Testis (tissue), 3 donors: ENCODE results near the gene MOV10L1. TPM values are rescaled to one million over a fixed set of nuclear protein-coding genes. Genes with fewer than 3 reads are reported as not detected.
A peak's percentile ranks its signal among the peaks of the same experiment; 100 is the strongest.
"Not testable (repeated sequence)": the region's sequence is repeated elsewhere in the genome, so short reads cannot be mapped to it uniquely, and the experiment has no call there.

Source experiments
- DNase-seq: peaks from one replicate; pipeline ENCODE4 v3.0.0-alpha.2; 2019
- H3K27ac ChIP-seq, 2 donors: fragments of 200-600 bp; sonication (generic); one replicate each; pipeline ENCODE4 v1.5.1; 2019
- H3K27me3 ChIP-seq: fragments of 200-600 bp; sonication (generic); one replicate; pipeline ENCODE4 v1.5.1; 2019
- H3K36me3 ChIP-seq: fragments of 200-600 bp; sonication (generic); one replicate; pipeline ENCODE4 v1.5.1; 2017; ENCODE audit warnings: low read depth; ENCODE audit errors: missing control alignments
- H3K4me1 ChIP-seq: fragments of 200-600 bp; sonication (generic); one replicate; pipeline ENCODE4 v1.5.1; 2019
- H3K4me3 ChIP-seq, 2 donors: fragments of 200-600 bp; sonication (generic); one replicate each; pipeline ENCODE4 v1.5.1; 2017 to 2019
- H3K9me3 ChIP-seq: fragments of 200-600 bp; sonication (generic); one replicate; pipeline ENCODE4 v1.5.1; 2017
- POLR2A ChIP-seq: fragments of 450-650 bp; IDR thresholded peaks from one replicate; pipeline ENCODE4 v1.6.1; 2017; ENCODE audit warnings: antibody characterized with exemption, mild to moderate bottlenecking, moderate library complexity
- WGBS, 2 donors: methylation state at CpG; one replicate each; pipeline ENCODE4 v1.1.5; 2018; 5-methylcytosine and 5-hydroxymethylcytosine counted together
- intact Hi-C: fragments of 100-400 bp; cut with DNase I; formaldehyde crosslinking; loops from one replicate; pipeline ENCODE4 v1.15.1; 2023; ENCODE audit warnings: low total_unique reads
- polyA plus RNA-seq: library from polyadenylated mRNA; stranded (reverse); fragments of 350-450 nt; fragmentation: Illumina TruSeq; extraction: RNeasy Lipid Tissue Mini Kit (QIAGEN cat#74804); gene quantifications from one replicate; pipeline ENCODE4 v1.2.3, GENCODE V29; 2014; ENCODE audit warnings: low read depth, low replicate concordance; ENCODE audit not compliant: insufficient read depth
- total RNA-seq, 2 donors: library from RNA; depleted of rRNA; stranded (reverse); fragments of >200 nt; gene quantifications; one replicate each; pipeline ENCODE4 v1.2.3, GENCODE V29; 2016
- TF ChIP-seq, protein P1 (sequence below), 3 experiments: fragments of 450-650 bp in 2 of 3; fragments of 200-600 bp in 1 of 3; sonication (generic) in 1 of 3; IDR thresholded peaks; one replicate each; pipeline ENCODE4 v1.5.1; 2016 to 2019; ENCODE audit warnings: antibody characterized with exemption in 3 of 3, mild to moderate bottlenecking in 2 of 3, moderate library complexity in 1 of 3

Gene MOV10L1
- total and polyA plus RNA-seq, 3 donors from 2014 or later = 48.4 to 73.3 (median 62.4) TPM

DNA sequence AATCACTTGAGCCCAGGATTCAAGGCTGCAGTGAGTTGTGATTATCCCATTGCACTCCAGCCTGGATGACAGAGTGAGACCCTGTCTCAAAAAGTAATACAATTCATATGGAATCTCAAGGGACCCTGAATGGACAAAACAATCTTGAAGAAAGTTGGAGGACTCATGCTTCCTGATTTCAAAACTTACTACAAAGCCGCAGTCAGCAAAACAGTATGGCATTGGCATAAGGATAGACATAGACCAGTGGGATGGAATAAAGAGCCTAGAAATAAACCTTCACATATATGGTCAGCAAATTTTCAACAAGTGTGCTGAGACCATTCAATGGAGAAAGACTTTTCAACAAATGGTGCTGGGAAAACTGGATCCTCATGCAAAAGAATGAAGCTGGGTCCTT, 113.5 kb downstream of the MOV10L1 start:
- TF ChIP-seq, protein P1, sequence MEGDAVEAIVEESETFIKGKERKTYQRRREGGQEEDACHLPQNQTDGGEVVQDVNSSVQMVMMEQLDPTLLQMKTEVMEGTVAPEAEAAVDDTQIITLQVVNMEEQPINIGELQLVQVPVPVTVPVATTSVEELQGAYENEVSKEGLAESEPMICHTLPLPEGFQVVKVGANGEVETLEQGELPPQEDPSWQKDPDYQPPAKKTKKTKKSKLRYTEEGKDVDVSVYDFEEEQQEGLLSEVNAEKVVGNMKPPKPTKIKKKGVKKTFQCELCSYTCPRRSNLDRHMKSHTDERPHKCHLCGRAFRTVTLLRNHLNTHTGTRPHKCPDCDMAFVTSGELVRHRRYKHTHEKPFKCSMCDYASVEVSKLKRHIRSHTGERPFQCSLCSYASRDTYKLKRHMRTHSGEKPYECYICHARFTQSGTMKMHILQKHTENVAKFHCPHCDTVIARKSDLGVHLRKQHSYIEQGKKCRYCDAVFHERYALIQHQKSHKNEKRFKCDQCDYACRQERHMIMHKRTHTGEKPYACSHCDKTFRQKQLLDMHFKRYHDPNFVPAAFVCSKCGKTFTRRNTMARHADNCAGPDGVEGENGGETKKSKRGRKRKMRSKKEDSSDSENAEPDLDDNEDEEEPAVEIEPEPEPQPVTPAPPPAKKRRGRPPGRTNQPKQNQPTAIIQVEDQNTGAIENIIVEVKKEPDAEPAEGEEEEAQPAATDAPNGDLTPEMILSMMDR (IDR thresholded peaks at IDR 0.05) = no peak
- TF ChIP-seq POLR2A = no peak
- 96 to 100% methylated on average over 1 of the region's 1 CpG for WGBS, 2 donors
- DNase-seq = no peak

DNA sequence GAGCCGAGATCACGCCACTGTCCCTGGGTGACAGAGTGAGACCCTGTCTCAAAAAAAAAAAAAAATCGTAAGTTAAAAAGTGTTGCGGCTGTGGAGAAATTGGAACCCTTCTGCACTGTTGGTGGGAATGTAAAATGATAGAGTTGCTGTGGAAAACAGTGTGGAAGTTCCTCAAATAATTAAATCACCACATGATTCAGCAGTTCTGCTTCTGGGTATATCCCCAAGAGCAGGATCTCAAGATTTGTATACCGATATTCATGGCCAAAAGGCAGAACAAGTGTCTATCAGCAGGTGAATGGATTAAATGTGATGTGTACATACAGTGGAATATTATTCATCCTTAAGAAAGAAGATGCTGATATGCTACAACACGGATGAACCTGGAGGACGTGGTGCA, 114.8 kb downstream of the MOV10L1 start:
- H3K4me1 ChIP-seq = peaks cover 39% of the 10 kb centered on the region
- intact Hi-C loops = loop anchor here (10.0 kb wide), 1 partner anchor 60 kb away; no protein-coding TSS in a partner anchor
- no peak overlapping the region for H3K4me3 ChIP-seq
- H3K27ac ChIP-seq = peak overlapping the region in 1 of 2 donors; percentile 86
- no peaks in the 10 kb centered on the region for H3K27me3 ChIP-seq
- 84 to 89% methylated on average over 7 of the region's 7 CpGs for WGBS, 2 donors
- H3K9me3 ChIP-seq = no peaks in the 10 kb centered on the region
- TF ChIP-seq, protein P1 (IDR thresholded peaks at IDR 0.05) = no peak
- no peak for TF ChIP-seq POLR2A
- H3K36me3 ChIP-seq = no peaks in the 10 kb centered on the region
- DNase-seq = no peak

More for the DNA sequence above, 113.5 kb downstream of the MOV10L1 start:
- Histone ChIP-seq H3K9me3 (no peaks in the 10 kb centered on the region), H3K27me3 (no peaks in the 10 kb centered on the region), H3K27ac (no peak overlapping the region), H3K4me1 (peaks cover 32% of the 10 kb centered on the region), H3K36me3 (no peaks in the 10 kb centered on the region), H3K4me3 (no peak overlapping the region)
- intact Hi-C loops = loop anchor here (10.0 kb wide), 1 partner anchor 58 kb away; no protein-coding TSS in a partner anchor

DNA sequence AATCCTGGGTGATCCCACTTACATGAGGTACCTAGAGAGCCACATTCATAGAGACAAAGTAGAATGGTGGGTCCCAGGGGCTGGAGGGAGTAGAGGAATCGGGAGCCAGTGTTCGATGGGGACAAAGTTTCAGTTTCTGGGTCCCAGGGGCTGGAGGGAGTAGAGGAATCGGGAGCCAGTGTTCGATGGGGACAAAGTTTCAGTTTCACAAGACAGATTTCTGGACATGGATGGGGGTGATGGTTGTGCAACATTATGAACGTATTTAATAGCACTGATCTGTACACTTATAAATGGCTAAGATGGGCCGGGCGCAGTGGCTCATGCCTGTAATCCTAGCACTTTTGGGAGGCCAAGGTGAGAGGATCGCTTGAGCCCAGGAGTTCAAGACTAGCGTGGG, 115.2 kb downstream of the MOV10L1 start:
- intact Hi-C loops = loop anchor here (10.0 kb wide), 1 partner anchor 60 kb away; no protein-coding TSS in a partner anchor
- Histone ChIP-seq H3K27ac (peak overlapping the region in 1 of 2 donors; percentile 86), H3K4me1 (peaks cover 39% of the 10 kb centered on the region)
- H3K36me3 ChIP-seq, H3K27me3 ChIP-seq, DNase-seq, H3K4me3 ChIP-seq, H3K9me3 ChIP-seq: not testable (repeated sequence)
- whole genome bisulfite sequencing, 2 donors = 83 to 89% methylated on average over 9 of the region's 9 CpGs

DNA sequence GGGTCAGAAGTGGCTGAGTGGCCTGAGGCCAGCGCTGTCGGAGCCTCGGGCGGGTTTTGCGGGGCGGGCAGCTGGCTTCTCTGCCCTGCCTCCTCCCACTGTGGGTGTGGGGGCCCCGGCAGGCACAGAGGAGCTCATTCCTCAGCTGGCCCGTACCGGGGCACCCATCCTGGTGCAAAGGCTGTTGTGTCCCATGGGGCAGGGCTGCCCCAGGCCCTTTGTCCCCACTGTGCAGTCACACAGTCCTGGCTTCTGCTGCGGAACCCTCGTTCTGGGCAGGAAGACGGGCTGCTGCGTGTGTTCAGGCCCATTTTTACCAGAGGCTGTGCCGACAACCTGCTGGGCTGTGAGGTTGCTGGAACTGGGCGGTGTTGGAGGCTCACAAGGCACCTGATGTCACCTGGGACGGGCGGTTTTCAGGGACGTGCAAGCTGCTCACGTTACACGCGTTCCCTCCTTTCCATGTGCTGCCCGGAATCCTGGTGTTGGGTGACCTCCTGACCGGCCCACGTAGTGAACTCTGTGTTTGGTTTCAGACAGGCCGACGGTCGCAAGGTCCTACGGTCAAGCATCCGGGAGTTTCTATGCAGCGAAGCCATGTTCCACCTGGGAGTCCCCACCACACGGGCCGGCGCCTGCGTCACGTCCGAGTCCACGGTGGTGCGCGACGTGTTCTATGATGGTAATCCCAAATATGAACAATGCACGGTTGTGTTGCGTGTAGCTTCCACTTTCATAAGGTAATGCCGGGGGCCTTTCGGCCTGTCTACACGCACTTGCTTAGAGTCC, 116.2 kb downstream of the MOV10L1 start:
- Histone ChIP-seq H3K36me3 (no peaks in the 10 kb centered on the region), H3K4me1 (peaks cover 45% of the 10 kb centered on the region), H3K27ac (peak overlapping the region; percentile 46 to 86), H3K9me3 (no peaks in the 10 kb centered on the region), H3K27me3 (no peaks in the 10 kb centered on the region), H3K4me3 (no peak overlapping the region)
- no peak for DNase-seq
- intact Hi-C loops = loop anchor here (10.0 kb wide), 1 partner anchor 61 kb away; no protein-coding TSS in a partner anchor
- no peak for TF ChIP-seq POLR2A
- 85 to 88% methylated on average over 29 to 45 of the region's 45 CpGs for WGBS, 2 donors

DNA sequence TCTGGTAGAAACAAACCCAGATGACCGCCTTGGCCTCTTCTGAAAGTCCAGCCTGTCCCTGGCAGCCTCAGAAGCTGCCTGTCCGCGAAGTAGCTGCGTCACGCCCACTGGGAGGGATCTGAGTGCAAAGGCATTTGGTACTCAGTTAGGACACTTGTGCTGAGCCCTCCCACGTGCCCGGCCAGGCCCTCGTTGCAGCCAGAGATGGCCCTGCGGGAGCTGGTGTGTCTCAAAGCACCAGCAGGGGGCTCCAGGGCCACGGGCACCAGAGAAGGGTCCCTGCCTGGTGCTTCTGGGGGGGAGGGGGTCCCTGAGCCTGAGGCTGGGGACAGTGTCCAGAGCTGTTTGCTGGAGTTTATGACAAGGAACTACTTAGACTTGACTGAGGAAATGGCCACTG, 116.8 kb downstream of the MOV10L1 start:
- no peaks in the 10 kb centered on the region for H3K27me3 ChIP-seq
- H3K4me1 ChIP-seq = peaks cover 45% of the 10 kb centered on the region
- no peak overlapping the region for H3K4me3 ChIP-seq
- TF ChIP-seq, protein P1 (IDR thresholded peaks at IDR 0.05) = peak; percentile 50 to 69 (median 51)
- TF ChIP-seq POLR2A = no peak
- intact Hi-C loops = loop anchor here (10.0 kb wide), 1 partner anchor 62 kb away; no protein-coding TSS in a partner anchor
- no peaks in the 10 kb centered on the region for H3K9me3 ChIP-seq
- peak overlapping the region; percentile 46 to 86 for H3K27ac ChIP-seq
- no peaks in the 10 kb centered on the region for H3K36me3 ChIP-seq
- 31 to 36% methylated on average over 10 of the region's 10 CpGs for WGBS, 2 donors
- peak; percentile 96 for DNase-seq
